Activated CD4-positive, CD25-positive, alpha-beta regulatory T cell (primary cell): ENCODE results near the gene OTOGL.
"Not testable (repeated sequence)": the region's sequence is repeated elsewhere in the genome, so short reads cannot be mapped to it uniquely, and the experiment has no call there.

Experiments
- DNase-seq, 4 experiments: peaks; one replicate each; lab custom pipeline; 2025; lab: John Stamatoyannopoulos, UW

Gene OTOGL

DNA sequence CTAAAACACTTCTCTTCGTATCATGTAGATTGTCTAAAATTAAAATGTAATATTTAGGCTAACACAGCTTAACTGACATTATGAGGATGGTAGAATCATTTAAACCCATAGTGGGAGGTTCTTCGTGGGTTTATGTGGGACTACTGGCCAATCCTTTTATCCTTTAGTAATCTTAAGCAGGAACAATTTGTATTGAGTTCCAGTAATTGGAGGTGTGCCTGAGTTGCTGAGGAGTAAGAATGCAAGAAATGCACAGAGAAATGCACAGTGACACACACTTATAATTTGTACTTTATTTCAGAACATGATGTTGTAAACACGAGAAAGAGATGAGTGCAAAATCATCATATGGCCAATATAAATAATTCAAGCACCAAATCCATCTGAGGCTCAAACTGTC lies 22.3 kb downstream of the OTOGL start:
- no peak for DNase-seq

DNA sequence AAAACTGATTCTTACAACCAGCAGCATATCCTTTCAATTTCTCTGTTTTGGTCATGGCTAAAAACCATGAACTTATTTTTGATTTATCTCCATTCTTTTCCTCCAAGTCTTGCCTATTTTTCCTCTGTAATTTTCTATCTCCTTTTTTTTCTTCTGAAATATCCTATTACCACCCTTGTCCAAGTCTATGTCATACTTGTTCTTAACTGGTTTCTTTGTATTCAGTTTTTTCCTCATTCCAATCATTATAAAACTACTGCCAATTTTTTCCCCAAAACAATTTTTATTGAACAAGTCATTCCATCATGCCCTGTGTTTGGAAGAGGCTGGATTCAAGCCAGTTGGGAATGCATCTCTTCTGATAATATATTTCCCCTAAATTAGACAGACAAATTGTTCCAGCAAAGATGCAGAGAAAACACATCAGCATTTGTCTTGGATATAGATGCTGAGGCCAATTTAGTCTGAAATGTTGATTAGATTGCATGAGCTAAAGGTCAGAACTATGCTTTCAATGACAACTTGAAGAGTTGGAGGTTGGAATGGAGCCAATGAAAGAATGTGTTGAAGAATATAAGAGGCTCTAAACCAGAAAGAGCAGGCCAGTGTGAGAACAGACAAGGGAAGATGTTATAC lies 30.7 kb downstream of the OTOGL start:
- DNase-seq: no peak

DNA sequence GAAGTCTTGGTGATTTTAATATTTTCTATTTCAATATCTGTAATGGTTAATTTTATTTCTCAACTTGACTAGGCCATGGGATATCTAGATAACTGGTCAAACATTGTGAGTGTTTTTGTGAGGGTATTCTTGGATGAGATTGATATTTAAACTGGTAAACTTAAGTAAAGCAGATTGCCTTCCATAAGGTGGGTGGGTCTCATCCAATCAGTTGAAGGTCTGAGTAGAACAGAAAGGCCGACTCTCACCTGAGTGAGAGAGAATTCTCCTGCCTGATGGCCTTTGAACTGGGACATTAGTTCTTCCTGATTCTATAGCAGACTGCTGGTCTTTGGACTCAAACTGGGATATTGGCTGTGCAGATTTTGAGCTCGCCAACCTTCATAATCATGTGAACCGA lies 36.3 kb downstream of the OTOGL start:
- DNase-seq: no peak

DNA sequence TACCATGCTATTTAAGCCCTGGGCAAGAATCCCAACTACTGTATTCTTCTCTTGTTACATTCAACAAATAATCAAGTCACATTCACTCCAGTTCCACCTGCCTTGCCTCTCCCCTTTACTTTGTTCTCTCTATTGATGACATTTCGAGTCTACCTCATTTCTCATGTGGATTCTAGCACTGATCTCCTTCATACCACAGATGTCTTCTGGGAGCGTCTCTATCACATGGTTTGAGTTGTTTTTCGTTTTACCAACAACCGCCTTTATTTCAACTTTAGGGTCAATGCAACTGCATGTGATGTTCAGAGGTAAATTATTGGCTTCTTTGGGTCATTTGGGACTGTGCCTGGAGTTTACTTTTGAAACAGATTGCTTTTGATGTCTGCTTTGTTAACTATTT lies 40.7 kb downstream of the OTOGL start:
- DNase-seq: no peak

DNA sequence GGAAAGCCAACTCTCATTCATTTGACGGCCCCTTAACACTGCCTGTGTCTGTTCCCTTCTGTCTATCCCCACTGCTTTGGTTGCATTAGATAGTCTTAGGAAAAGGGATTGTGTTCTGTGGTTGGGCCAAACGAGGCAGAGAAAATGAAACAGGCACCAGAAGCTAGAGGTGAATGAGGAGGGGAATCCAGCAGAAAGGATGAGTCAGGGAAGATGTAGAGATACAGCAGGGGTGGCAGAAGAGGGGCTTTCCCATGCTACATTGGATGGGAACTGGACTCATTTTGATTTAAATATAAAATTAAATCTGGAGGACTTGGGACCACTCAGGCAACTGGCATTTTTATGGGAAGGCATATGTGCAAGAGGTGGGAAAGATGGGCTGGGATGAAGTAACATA lies 43.3 kb downstream of the OTOGL start:
- no peak for DNase-seq

DNA sequence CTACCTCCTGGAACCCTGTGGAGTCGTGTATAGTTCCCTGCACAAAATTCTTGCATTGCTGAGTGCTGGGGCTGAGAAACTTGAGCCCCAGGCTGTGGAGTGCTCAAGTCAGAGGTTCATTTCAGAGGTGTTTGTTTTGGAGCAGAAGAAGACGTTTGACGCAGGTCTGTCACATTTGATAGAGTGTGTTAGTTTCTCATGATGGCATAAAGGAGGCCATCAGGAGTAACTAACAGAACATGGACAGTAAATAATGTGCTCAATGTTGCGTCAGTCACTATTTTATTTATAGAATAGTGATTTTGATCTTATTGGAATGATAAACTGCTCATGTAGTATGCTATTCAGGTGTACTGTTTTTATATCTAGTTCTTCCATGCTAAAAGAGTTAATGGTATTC lies 44.2 kb downstream of the OTOGL start:
- DNase-seq: no peak

DNA sequence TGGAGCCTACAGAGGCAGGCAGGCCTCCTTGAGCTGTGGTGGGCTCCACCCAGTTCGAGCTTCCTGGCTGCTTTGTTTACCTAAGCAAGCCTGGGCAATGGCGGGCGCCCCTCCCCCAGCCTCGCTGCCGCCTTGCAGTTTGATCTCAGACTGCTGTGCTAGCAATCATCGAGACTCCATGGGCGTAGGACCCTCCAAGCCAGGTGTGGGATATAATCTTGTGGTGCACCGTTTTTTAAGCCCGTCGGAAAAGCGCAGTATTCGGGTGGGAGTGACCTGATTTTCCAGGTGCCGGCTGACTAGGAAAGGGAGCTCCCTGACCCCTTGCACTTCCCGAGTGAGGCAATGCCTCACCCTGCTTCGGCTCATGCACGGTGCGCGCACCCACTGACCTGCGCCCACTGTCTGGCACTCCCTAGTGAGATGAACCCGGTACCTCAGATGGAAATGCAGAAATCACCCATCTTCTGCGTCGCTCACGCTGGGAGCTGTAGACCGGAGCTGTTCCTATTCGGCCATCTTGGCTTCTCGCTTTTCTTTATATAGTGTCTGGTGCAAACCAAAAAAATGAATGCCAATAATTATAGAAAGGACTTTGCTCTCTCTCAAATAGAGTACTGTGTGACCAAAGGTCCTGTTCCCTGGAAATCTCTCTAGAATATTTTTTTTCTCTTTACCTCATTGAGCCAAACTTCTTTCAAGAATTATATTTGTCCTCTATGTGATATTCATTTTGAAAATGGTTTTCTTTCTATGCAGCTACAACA lies 50.4 kb downstream of the OTOGL start:
- DNase-seq: not testable (repeated sequence)

DNA sequence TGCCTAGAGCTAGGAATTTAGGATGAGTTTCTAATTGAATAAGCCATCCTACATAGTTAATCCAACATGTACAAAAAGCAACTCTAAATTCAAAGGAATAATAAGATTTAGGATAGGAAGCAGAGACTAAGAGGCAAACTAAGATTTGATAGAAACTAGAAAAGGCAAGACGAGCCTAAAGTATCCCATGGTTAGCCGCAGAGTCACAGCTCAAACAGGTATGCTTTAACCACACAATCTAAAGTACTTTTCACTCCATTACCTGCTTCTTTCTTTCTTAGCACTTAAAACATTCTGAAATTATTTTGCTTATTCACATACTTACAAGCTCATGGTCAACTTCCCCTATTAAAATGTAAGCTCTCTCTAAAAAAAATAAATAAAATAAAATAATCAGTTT lies 51.8 kb downstream of the OTOGL start:
- DNase-seq: no peak

DNA sequence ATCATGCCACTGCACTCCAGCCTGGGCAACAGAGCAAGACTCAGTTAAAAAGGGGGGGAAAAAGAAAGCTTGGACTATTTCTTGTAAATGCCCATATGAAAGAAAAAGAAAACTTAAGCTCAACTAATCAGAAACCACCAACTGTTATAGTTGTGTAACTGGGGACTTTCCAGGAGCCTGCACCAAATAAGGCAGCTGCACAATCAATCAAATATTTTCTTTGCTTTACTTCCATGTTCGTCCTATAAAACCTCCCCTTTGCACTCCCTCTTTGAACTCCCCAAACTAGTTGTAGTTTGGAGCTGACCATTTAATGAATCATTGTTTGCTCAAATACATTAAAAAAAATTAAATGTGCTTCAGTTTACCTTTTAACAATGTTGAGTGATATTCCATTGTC lies 54.9 kb downstream of the OTOGL start:
- no peak for DNase-seq

DNA sequence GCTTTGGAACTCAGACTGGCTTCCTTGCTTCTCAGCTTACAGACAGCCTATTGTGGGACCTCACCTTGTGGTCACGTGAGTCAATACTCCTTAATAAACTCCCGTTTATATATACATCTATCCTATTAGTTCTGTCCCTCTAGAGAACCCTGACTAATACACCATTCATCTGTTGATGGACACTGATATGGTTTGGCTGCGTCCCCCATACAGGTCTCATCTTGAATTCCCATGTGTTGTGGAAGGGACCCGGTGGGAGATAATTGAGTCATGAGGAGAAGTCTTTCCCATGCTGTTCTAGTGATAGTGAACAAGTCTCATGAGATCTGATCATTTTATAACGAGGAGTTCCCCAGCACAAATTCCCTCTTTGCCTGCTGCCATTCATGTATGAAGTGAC lies 57.0 kb downstream of the OTOGL start:
- DNase-seq: no peak

DNA sequence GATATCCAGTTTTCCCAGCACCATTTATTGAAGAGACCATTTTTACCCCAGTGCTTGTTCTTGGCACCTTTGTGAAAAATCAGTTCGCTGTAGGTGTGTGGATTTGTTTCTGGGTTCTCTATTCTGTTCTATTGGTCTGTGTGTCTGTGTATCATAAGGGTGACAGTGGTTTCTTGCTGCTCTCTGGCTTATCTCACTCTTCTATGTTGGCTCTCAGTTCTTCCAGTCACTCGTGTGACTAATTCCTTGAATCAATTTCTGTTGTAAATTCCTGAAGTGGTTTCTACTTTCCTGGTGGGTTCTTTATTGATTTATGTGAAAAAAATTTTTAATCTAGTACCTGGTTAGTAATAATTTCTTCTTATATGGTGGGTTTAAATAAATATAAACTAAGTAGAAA lies 58.3 kb downstream of the OTOGL start:
- DNase-seq: no peak

DNA sequence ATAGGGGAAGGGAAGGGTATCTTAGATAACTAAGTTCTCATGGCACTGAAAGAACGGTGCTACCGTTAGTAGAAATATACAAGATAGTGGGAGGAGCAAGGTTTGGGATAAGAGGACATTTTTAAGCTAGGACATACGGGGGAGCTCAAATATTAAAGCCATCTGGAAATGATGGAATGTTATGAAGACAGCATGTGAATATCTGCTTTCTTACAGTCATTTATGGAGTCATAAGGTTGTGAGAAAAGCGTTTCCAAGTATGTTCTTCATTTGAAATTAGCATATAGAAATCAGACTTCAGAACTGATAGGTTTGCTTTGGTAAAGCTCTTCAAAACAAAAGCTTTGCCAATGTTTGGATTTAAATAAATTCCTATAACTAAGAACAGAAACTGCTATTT lies 62.3 kb downstream of the OTOGL start:
- no peak for DNase-seq

DNA sequence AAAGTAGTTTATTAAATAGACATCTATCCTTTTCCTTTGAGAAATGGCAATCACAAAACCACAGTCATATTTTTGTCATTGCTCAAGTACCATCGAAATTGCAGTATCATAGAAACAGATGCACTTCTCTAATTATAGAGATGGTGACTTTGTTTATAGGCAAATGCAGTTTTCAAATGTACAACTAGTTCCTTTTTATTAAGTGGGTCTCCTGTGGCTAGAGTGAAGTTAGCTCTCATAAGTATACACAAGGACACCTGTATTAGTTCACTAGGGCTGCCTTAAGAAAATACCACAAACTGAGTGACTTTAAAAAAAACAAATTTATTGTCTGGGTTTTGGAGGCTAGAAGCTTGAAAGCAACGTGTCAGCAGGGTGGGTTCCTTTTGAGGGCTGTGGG lies 62.8 kb downstream of the OTOGL start:
- no peak for DNase-seq

DNA sequence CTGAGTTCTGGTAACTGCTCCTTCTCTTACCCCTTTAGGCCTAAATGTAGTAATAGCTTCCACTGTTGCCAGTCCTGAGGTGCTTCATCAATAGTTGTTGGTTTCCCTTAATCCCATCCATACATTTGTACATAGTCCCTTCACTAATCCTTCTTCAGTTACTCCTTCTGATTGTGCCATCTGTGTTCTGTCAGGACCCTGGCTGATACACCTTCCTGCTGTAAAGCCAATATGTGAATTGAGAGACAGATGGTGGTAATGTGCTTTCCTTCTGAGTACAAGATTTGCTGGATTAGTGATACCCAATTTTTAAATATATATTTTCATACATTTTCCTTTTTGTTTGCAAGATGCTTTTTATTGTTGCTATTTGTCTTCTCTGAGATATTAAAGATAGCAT lies 66.4 kb downstream of the OTOGL start:
- DNase-seq: no peak

DNA sequence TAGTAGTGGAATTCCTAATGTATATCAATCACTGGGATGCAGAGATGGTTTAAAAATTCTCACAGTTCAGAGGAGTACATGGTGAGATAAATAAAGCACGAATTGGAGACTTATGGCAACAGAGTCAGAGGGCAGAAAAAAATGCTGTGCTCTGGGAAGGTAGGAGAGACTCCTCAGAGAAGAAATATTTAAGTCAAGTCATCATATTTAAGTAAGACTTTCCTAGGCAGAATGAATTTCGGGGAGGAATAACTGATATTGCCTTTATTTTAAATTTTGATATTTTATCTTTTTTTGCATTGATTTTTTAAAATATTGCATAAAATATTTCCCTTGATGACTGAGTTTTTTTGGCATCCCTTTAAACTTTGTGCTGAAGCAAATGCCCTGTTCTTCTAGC lies 67.4 kb downstream of the OTOGL start:
- no peak for DNase-seq

DNA sequence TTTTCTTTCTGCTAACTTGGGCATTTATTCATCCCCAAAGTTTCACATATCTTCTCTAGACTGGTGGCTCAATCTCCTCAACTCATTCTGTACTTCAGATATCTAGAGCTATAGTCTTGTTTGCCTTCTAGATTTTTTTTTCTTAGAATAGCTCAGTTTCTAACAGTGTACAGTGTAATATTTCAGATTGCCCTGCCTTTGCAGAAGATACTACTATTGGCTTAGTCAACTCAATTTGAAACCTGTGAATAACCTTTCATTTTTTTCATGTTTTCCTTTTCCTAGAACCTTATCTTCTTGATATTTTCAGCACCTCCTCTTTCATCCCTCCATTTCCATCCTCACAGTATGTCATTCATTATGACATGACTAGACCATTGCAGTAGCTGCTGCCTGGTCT lies 69.6 kb downstream of the OTOGL start:
- no peak for DNase-seq

DNA sequence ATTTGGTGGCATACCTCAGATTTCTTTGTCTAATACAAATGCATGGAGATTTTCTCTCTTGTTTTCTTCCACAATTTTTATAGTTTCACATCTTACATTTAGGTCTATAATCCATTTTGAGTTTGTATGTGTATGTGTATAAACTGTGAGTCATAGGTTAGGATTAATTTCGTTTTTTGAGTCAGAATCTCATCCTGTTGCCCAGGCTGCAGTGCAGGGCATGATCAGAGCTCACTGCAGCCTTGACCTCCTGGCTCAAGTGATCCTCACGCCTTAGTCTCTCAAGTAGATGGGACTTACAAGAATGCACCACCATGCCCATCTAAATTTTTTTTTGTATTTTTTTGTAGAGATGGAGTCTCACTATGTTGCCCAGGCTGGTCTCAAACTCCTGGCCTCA lies 71.6 kb downstream of the OTOGL start:
- DNase-seq: no peak

DNA sequence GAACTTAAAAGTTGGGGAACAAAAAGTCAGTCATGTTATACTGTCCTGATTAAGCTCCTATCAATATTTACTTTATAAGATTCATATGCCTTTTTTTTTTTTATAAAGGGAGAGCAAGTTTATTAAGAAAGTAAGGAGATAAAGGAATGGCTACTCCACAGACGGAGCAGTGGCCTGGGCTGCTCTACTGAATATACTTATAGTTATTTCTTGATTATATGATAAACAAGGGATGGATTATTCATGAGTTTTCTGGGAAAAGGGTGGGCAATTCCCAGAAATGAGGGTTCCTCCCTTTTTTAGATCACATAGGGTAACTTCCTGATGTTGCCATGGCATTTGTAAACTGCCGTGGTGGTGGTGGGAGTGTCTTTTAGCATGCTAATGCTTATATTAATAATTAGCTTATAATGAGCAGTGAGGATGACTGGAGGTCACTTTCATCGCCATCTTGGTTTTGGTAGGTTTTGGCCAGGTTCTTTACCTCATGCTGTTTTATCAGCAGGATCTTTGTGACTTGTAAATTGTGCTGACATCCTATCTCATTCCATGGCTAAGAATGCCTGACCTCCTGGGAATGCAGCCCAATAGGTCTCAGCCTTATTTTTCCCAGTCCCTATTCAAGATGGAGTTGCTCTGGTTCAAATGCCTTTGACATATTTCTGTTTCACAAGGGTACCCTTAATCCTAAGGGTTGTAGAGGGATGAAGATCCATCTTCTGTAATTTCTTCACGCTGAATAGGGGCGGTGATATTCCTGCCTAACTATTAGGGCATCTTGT lies 73.9 kb downstream of the OTOGL start:
- DNase-seq: no peak

DNA sequence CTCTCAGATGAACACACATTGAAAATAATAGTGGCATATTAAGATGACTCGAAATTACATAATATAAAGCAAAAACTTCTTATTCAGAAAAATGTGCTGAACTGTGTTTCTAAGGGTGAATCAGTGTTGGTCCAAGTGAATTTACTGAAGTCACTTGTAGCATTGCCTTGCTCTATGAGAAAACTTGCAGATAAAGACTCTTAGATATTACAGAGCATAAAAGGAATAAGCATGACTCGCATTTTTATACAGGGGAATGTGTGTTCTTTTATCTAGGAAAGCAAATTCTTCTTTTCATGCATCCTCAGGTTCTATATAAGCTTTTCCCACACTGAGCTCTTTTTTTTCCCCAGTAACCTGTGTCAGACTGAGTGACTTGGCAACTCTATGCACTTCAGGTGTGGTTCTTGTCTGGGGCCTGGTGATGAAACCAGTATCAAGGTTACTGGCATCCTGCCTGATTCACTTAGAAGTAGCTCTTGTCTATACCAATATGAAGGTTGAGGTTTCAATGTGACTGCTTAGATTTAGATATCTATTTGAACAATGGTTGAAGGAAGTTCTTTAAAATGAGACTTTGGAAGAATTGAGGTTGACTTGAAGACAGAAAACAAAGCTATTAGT lies 76.1 kb downstream of the OTOGL start:
- no peak for DNase-seq

DNA sequence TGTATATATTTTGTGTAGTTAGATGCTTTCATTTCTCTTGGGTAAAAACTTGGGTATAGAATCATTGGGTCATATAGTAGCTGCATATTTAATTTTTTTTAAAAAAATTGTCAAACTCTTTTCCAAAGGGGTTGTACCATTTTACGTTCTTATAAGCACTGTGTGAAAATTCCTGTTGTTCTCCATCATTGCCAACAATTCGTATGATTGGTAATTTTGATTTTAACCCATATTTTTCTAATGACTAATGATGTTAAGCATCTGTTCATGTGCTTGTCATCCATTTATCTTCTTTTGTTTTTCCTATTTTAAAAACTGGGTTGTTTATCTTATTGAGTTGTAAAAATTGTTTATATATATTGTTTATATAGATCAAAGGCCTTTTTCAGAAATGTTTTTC lies 77.4 kb downstream of the OTOGL start:
- no peak for DNase-seq

DNA sequence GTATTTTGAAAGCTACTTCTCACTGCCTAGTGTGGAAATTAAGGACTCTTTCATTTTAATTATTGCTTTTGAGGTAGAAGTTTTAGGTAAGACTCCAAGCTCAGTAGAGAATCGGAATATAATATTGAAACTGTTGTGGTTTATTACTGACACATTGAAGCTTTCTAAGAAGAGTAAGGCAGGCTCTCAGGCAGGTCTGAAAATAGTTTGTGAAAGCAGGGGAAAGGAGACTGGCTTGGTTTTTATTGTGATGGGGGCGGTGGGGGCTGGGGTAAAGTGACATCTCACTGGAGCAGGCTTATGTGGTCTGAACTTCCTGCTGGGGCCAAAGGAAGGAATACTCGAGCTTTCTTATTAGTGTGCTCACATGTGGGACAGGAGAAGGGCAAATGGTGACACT lies 79.5 kb downstream of the OTOGL start:
- no peak for DNase-seq

DNA sequence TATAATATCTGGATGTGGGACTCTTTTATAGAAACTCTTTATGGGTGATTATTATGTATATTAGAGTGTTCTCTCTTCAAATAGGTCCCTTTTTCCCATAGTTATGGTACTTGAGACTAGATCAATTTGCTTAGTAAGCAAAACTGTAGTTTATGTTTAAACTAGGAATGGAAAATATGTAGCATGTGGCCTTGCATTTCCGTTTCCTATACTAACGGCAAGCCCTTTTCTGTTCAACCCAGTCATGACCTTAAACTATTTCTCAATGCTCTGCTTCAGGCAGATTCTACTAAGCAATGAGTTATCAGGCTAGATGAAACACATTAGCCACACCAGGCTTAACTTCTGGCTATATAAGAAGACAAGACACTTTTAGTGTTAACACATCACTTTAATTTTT lies 84.6 kb downstream of the OTOGL start:
- DNase-seq: no peak

DNA sequence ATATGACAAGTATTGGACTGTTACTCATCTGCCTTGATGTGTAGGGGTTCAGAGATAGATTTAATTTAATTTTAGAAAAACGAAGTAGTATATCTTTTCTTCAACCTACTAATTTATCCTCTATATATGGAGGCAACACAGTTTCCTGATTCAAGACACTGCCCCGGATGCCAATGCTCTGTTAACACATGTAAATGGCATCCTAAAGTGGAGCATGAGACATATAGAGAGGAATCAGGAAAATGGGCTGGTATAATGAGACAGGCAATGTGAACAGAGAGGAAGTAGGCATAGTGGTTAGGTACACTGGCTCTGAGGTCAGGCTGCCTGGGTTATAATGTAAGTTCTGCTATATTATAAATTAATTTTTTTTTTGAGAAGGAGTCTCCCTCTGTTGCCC lies 85.6 kb downstream of the OTOGL start:
- DNase-seq: no peak
